Measurements from ENCODE around the gene HEXA.

Gene HEXA

GRCh38 chr15:72361176-72361575 is 14.6 kb downstream of the HEXA start:
- DNase-seq (ENCODE audit: extremely low read depth, low read depth) = no peak
- TF ChIP-seq CTCF (IDR thresholded peaks at IDR 0.05; ENCODE audit: low read depth, low read length, missing control alignments) = no peak
- no peak overlapping the region for H3K4me3 ChIP-seq (replicated peaks; ENCODE audit: low read depth, low read length)

- DNase-seq (ENCODE audit: extremely low read depth, low read depth) = peak; percentile 94
- H3K4me3 ChIP-seq (replicated peaks; ENCODE audit: low read depth, low read length) = no peak overlapping the region
- TF ChIP-seq CTCF (IDR thresholded peaks at IDR 0.05; ENCODE audit: low read depth, low read length, missing control alignments) = no peak
Observed at GRCh38 chr15:72358650-72359171, 17.1 kb downstream of the HEXA start.

- no peak for TF ChIP-seq CTCF (IDR thresholded peaks at IDR 0.05; ENCODE audit: low read depth, low read length, missing control alignments)
- no peak overlapping the region for H3K4me3 ChIP-seq (replicated peaks; ENCODE audit: low read depth, low read length)
Observed at GRCh38 chr15:72358121-72358520, 17.7 kb downstream of the HEXA start.

GRCh38 chr15:72354496-72354895 is 21.3 kb downstream of the HEXA start:
- TF ChIP-seq CTCF (IDR thresholded peaks at IDR 0.05; ENCODE audit: low read depth, low read length, missing control alignments) = no peak
- no peak overlapping the region for H3K4me3 ChIP-seq (replicated peaks; ENCODE audit: low read depth, low read length)
- DNase-seq (ENCODE audit: extremely low read depth, low read depth) = no peak

More at GRCh38 chr15:72358121-72358520, 17.7 kb downstream of the HEXA start:
- no peak for DNase-seq (ENCODE audit: extremely low read depth, low read depth)

- TF ChIP-seq CTCF (IDR thresholded peaks at IDR 0.05; ENCODE audit: low read depth, low read length, missing control alignments) = no peak
- no peak overlapping the region for H3K4me3 ChIP-seq (replicated peaks; ENCODE audit: low read depth, low read length)
- DNase-seq (ENCODE audit: extremely low read depth, low read depth) = no peak
Observed at GRCh38 chr15:72353266-72353665, 22.5 kb downstream of the HEXA start.

- no peak for DNase-seq (ENCODE audit: extremely low read depth, low read depth)
- TF ChIP-seq CTCF (IDR thresholded peaks at IDR 0.05; ENCODE audit: low read depth, low read length, missing control alignments) = no peak
- H3K4me3 ChIP-seq (replicated peaks; ENCODE audit: low read depth, low read length) = no peak overlapping the region
Observed at GRCh38 chr15:72345806-72346205, 30.0 kb downstream of the HEXA start.

- H3K4me3 ChIP-seq (replicated peaks; ENCODE audit: low read depth, low read length) = no peak overlapping the region
- TF ChIP-seq CTCF (IDR thresholded peaks at IDR 0.05; ENCODE audit: low read depth, low read length, missing control alignments) = no peak
- DNase-seq (ENCODE audit: extremely low read depth, low read depth) = no peak
Observed at GRCh38 chr15:72345280-72345679, 30.5 kb downstream of the HEXA start.

Measured in HFF-Myc (cell line).